ENCODE data around the gene B3GNT9.

DNA sequence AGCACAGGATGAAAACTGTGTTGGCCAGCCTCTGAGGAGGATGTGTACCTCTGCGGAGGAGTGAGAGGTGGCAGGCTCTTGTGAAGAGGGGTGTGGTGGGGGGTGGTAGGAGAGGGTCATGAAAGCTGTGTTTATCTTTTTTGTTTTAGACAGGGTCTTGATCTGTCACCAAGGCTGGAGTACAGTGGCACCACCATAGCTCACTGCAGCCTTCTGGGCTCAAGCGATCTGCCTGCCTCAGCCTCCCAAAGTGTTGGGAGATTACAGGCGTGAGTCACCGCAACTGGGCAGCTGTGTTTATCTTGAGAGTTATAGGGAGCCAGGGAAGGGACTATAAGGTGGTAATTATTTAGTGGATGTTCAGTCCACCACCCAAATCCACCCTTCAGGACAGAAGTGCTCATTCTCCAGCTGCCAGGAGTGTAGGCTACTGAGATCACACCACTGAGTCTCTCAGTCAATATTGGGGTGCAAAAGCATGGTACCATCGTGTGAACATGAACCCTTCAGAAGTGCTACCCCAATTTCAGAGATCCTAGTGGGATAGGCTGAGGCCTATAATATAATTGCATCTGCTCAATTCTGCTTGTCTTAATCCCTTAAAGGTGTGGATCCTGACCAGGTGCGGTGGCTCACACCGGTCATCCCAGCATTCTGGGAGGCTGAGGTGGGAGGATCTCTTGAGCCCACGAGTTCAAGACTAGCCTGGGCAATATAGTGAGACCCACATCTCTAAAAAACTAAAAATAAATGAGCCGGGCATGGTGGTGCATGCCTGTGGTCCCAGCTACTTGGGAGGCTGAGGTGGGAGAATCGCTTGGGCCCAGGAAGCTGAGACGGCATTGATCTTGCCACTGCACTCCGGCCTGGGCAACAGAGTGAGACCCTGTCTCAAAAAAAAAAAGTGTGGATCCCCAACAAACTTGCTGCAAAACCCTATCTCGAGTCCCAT, 39.9 kb upstream of the B3GNT9 start:
- TF ChIP-seq CBX3 (IDR thresholded peaks at IDR 0.05; ENCODE audit: low read depth) = no peak
- TF ChIP-seq, protein P1, sequence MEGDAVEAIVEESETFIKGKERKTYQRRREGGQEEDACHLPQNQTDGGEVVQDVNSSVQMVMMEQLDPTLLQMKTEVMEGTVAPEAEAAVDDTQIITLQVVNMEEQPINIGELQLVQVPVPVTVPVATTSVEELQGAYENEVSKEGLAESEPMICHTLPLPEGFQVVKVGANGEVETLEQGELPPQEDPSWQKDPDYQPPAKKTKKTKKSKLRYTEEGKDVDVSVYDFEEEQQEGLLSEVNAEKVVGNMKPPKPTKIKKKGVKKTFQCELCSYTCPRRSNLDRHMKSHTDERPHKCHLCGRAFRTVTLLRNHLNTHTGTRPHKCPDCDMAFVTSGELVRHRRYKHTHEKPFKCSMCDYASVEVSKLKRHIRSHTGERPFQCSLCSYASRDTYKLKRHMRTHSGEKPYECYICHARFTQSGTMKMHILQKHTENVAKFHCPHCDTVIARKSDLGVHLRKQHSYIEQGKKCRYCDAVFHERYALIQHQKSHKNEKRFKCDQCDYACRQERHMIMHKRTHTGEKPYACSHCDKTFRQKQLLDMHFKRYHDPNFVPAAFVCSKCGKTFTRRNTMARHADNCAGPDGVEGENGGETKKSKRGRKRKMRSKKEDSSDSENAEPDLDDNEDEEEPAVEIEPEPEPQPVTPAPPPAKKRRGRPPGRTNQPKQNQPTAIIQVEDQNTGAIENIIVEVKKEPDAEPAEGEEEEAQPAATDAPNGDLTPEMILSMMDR (IDR thresholded peaks at IDR 0.05 in 2 of 3, conservative IDR thresholded peaks at IDR 0.05 in 1 of 3; ENCODE audit: borderline replicate concordance in 1 of 3, insufficient read depth in 1 of 3, low read depth in 2 of 3, low read length in 2 of 3) = no peak
- TF ChIP-seq POLR2AphosphoS5 (IDR thresholded peaks at IDR 0.05; ENCODE audit: low read depth, low read length) = no peak
- TF ChIP-seq POLR2A (IDR thresholded peaks at IDR 0.05; ENCODE audit: borderline replicate concordance, extremely low read depth, insufficient read depth, insufficient read length) = no peak
- TF ChIP-seq EZH2 (IDR thresholded peaks at IDR 0.05) = no peak
- TF ChIP-seq, protein P2, sequence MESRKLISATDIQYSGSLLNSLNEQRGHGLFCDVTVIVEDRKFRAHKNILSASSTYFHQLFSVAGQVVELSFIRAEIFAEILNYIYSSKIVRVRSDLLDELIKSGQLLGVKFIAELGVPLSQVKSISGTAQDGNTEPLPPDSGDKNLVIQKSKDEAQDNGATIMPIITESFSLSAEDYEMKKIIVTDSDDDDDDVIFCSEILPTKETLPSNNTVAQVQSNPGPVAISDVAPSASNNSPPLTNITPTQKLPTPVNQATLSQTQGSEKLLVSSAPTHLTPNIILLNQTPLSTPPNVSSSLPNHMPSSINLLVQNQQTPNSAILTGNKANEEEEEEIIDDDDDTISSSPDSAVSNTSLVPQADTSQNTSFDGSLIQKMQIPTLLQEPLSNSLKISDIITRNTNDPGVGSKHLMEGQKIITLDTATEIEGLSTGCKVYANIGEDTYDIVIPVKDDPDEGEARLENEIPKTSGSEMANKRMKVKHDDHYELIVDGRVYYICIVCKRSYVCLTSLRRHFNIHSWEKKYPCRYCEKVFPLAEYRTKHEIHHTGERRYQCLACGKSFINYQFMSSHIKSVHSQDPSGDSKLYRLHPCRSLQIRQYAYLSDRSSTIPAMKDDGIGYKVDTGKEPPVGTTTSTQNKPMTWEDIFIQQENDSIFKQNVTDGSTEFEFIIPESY (IDR thresholded peaks at IDR 0.05; ENCODE audit: extremely low read depth, insufficient replicate concordance, low read length) = no peak
- no peak for TF ChIP-seq EGR1 (IDR thresholded peaks at IDR 0.05; ENCODE audit: low read depth)

Data from HCT116 (cell line).